A172 (cell line): Measurements from ENCODE around the gene USB1. TPM values are rescaled to one million over a fixed set of nuclear protein-coding genes. Genes with fewer than 3 reads are reported as not detected.

Source experiments
- DNase-seq: peaks from one replicate; pipeline ENCODE4 v3.0.0-alpha.2; 2015; ENCODE audit warnings: low spot score
- total RNA-seq: library from RNA; depleted of rRNA; stranded (reverse); fragments of >200 nt; shearing (Covaris generic); gene quantifications from 2 replicates; pipeline ENCODE4 v1.2.3, GENCODE V29; 2014; rRNA removed

The USB1 gene
- total RNA-seq, 1 experiment from 2014 or later: 20.6 TPM

DNA sequence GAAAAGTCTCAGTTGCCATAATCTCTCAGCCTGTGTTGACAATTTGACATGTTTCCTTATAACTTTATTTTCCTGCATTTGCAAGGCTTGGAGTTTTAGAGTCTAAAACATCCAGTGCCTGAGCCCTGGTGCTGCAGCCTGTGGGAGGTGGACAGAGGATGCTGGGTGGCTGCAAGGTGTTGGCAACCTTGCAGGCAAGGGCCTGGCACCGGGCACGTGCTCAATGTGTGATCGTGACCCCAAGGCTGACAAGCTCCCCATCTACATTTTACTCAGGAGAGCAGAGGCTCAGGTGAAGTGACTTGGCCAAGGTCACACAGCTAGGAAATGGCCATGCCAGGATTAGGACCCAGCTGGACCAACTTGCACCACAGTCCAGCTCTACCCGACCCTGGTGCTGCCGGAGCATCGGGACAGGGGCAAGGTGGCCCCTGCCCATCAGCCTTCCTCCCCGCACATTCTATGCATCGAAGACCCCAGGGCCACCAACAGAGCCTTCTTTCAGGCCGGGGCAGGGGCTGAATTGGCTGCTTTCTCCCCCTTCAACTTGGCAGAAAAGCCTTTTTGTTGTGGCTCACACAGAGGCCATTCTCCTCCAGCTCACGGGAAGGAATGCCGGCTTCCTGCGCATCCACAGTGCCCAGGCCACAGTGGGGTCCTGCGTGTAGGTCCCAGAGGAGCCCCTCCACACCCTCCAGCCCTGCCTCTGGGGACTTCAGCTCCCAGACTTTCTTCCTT lies 47.5 kb downstream of the USB1 start:
- no peak for DNase-seq

DNA sequence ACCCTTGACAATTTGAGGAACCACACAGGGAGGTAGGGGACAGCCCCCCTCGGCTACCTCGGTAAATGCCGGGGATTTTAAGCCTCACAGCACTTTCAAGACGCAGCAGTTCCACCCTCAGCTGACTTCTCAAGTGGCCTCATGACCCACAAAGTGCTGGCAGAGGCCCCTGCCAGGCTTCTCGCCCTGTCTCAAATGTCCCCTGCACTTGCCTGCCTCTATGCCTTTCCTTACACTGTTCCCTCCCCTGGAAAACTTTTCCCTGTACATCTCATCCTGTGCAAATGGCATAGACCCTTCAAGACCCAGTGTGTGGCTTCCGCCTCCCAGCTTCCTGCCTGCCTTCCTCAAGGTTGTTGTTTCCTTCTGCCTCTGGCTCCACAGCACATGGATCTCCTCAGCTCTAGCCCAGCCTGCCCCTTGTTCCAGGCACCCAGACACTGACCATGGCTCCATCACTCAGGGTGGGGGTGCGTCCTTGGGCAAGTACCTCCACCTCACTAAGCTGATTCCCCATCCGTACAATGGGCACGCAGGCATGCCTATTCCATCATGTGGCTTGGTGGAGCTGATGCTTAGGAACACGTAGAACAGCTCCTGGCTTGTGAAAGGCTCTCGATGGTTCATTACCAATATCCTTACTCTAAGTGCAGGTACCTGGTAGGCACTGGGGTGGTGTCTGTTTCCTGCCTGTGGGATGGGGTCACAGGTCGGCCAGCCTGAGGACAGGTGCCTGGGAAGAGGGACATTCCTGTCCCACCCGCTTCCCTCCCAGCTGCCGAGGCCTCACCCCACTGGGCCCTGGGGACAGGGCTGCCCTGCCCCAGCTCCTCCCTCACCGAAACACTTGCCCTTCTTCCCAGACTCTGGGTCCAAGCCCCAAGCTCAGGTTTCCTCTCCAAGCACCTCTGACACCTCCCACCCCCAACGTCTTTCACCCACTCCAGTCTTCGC lies 48.3 kb downstream of the USB1 start:
- DNase-seq: no peak

GRCh38 chr16:58051296-58051695 lies 50.1 kb downstream of the USB1 start:
- no peak for DNase-seq

DNA sequence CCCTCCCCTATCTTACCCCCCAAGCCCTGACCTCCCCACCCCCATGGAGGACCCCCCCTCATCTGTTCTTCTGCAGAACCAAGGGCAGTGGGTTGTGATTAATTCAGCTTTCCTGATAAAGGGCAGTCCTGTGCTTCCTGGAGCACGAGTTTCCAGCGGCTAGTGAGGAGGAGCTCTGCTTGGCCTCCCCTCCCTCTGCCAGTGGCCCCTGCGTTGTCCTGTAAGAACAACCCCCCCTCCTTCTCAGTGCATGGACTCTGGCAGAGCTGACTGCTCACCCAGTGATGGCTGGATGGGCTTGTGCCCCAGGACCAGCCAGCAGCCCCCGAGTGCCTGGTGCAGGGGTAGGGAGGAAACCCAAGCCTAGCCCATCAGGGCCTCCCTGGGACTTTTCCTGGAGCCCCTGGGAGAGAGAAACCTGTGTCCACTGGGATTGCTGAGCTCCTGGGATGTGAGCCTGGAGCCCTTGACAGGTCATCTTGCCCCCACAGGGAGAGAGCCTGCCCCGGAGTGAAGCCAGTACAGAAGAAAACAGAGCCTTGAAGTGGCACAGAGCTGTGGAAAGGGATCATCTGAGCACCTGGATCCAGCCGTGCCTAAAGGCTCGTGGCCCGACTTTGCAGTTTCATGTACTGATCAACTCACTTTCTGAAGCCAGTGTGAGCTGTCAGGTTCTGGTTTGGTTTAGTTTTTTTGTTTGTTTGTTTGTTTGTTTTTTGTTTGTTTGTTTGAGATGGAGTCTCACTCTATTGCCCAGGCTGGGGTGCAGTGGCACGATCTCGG lies 50.8 kb downstream of the USB1 start:
- DNase-seq: no peak

DNA sequence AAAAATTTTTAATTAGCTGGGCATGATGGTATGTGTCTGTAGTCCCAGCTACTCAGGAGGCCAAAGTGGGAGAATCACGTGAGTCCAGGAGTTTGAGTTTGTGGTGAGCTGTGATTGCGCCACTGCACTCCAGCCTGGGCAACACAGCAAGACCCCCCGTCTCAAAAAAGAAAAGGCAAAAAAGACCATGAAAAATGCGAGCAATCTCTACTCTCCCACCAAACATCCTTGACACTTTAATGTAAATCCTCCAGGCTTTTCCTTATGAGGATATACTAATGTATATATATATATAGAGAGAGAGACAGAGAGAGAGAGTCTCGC lies 52.4 kb downstream of the USB1 start:
- no peak for DNase-seq

DNA sequence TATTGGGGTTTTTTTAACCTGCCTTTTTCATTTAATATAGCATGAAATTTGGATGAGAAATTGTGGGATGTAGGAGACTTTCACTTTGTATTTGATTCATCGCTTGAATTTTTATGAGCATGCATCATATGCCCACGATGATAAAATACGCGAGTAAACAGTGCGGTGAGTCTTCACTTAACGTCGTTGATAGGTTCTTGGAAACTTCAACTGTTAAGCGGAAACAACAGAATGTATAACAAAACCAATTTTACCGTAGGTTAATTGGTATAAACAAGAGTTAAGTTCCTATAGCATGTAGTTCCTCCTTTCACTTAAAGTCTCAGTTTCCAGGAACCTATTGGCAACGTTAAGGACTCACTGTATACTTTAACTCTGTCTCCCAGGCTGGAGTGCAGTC lies 53.1 kb downstream of the USB1 start:
- no peak for DNase-seq

- no peak for DNase-seq
These were observed 55.4 kb downstream of the USB1 start for GRCh38 chr16:58056580-58056979.

- no peak for DNase-seq
These were observed 55.9 kb downstream of the USB1 start for GRCh38 chr16:58057121-58057520.

GRCh38 chr16:58057784-58058183 lies 56.6 kb downstream of the USB1 start:
- no peak for DNase-seq

- DNase-seq: no peak
These were observed 61.6 kb downstream of the USB1 start for GRCh38 chr16:58062821-58063220.

- DNase-seq: no peak
These were observed 62.3 kb downstream of the USB1 start for GRCh38 chr16:58063377-58064076.

- no peak for DNase-seq
These were observed 69.4 kb downstream of the USB1 start for GRCh38 chr16:58070585-58070984.

Other genes with a start within 250 kb of the USB1 start
- 77.9 and 90.4 TPM in 2 replicates for gene KIFC3, start 198.9 kb upstream of the USB1 start, total RNA-seq
- gene CNGB1, start 30.3 kb upstream of the USB1 start, total RNA-seq: 0.12 TPM in 1 of 2 replicates, not detected in the other
- 4.0 and 5.1 TPM in 2 replicates for gene ZNF319, start 735 bp upstream of the USB1 start, total RNA-seq
- gene MMP15, start 24.3 kb downstream of the USB1 start, total RNA-seq: 6.4 and 8.0 TPM in 2 replicates
- 126 and 129 TPM in 2 replicates for gene CFAP20, start 128.0 kb downstream of the USB1 start, total RNA-seq
- gene CSNK2A2, start 196.7 kb downstream of the USB1 start, total RNA-seq: 10.1 and 13.7 TPM in 2 replicates